MCF 10A (cell line): ENCODE results near the gene SNAP47. TPM values are rescaled to one million over a fixed set of nuclear protein-coding genes. Genes with fewer than 3 reads are reported as not detected.

Experiments used
- BruUV-seq: library from RNA; stranded (reverse); fragments of 400-500 nt; replicated peaks from 2 replicates; lab custom pipeline; 2021; lab: Mats Ljungman, UMichigan
- CTCF ChIA-PET: fragments of 300-600 bp; sonication (Branson Sonifier 250); formaldehyde crosslinking; extraction: SDS; loops from one replicate; lab custom pipeline; 2021; ENCODE audit warnings: antibody characterized with exemption, inconsistent platforms; lab: Yijun Ruan, JAX
- POLR2A ChIA-PET: fragments of 300-600, 350-650 bp; sonication (Branson Sonifier 250); formaldehyde crosslinking; extraction: SDS; loops from one replicate; lab custom pipeline; 2020; ENCODE audit warnings: antibody characterized with exemption, inconsistent platforms; lab: Yijun Ruan, JAX
- DNase-seq: peaks from one replicate; pipeline ENCODE4 v3.0.0-alpha.2; 2018; ENCODE audit not compliant: unreplicated experiment
- H3K27ac Mint-ChIP-seq: one replicate; pipeline ENCODE4 v1.8.0; 2022; ENCODE audit warnings: mild to moderate bottlenecking, low read depth, mixed read lengths; ENCODE audit not compliant: unreplicated experiment
- H3K27me3 Mint-ChIP-seq: one replicate; pipeline ENCODE4 v1.8.0; 2022; ENCODE audit warnings: mixed read lengths; ENCODE audit not compliant: insufficient read depth, unreplicated experiment
- H3K36me3 Mint-ChIP-seq: one replicate; pipeline ENCODE4 v1.8.0; 2022; ENCODE audit warnings: mild to moderate bottlenecking, moderate library complexity, mixed read lengths; ENCODE audit not compliant: insufficient read depth, unreplicated experiment
- H3K4me1 Mint-ChIP-seq: one replicate; pipeline ENCODE4 v1.8.0; 2022; ENCODE audit warnings: mixed read lengths; ENCODE audit not compliant: insufficient read depth, unreplicated experiment
- H3K4me3 Mint-ChIP-seq: one replicate; pipeline ENCODE4 v1.8.0; 2022; ENCODE audit warnings: mild to moderate bottlenecking, moderate library complexity, mixed read lengths; ENCODE audit not compliant: unreplicated experiment
- H3K9me3 Mint-ChIP-seq: one replicate; pipeline ENCODE4 v1.8.0; 2022; ENCODE audit warnings: mixed read lengths; ENCODE audit not compliant: unreplicated experiment
- intact Hi-C: fragments of 100-400 bp; cut with micrococcal nuclease; formaldehyde crosslinking; loops from 2 replicates; pipeline ENCODE4 v1.14.1; 2022
- total RNA-seq: library from RNA; stranded (reverse); gene quantifications from 2 replicates; pipeline ENCODE4 v1.2.3, GENCODE V29; 2022
- TF ChIP-seq, protein P1 (sequence below): fragments of 200-600 bp; IDR thresholded peaks from one replicate; pipeline ENCODE4 v1.8.0; 2022; ENCODE audit warnings: antibody characterized with exemption, mild to moderate bottlenecking; ENCODE audit not compliant: unreplicated experiment

The SNAP47 gene
- total RNA-seq, 1 experiment from 2014 or later = 44.0 TPM

DNA sequence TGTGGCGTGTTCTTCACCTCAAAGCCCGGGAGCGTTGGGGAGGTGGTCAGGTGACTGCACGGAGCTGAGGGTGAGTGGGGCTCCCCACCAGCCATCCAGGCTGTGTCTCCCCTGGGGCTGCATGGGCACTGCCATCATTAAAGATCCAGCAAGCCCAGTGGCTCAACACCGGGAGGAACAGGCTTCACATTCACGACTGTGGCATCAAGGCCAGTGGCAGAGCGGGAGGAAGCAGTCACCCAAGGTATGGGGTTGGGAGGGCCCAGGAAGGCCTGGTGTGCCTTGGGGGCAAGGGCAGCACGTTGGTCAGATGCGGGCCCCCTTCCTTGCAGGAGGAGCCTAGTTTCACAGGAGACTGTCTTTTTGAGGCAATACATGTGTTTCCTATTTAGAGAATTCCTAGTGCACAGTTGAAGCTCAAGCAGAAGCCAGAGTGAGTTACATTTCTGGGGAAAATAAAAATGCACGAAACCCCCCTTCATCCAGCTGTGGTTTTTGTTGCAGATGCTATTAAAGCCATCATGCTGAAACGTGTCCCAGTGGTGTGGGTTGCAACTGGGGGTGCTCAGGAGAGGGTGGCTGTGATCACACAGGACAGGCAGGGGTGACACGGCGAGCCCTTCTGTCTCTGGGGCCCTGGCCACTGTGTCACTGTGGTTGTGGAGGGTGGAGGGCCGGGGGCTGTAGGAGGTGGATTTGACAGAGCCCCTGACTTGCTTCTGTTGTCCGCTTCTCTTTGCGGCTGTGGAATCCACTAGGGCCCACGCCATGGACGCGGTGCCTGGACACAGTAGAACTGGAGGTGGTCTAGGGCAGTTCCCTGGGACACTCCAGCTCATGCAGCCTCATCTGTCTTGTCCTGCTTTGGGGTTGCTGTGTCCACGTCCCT, 34.1 kb downstream of the SNAP47 start:
- H3K9me3 Mint-ChIP-seq = no peaks in the 10 kb centered on the region
- ChIA-PET CTCF (interaction anchor here (1.1 kb wide), 1 partner anchor 178 kb away, joined by 3 read pairs; no protein-coding TSS in a partner anchor), POLR2A (no interaction called here)
- no TSS peak for BruUV-seq
- no peak overlapping the region for H3K27ac Mint-ChIP-seq
- intact Hi-C loops = no loop called here
- no peak overlapping the region for H3K4me3 Mint-ChIP-seq
- H3K27me3 Mint-ChIP-seq = no peaks in the 10 kb centered on the region
- no peak for DNase-seq
- H3K36me3 Mint-ChIP-seq = peaks cover 77% of the 10 kb centered on the region
- TF ChIP-seq, protein P1, sequence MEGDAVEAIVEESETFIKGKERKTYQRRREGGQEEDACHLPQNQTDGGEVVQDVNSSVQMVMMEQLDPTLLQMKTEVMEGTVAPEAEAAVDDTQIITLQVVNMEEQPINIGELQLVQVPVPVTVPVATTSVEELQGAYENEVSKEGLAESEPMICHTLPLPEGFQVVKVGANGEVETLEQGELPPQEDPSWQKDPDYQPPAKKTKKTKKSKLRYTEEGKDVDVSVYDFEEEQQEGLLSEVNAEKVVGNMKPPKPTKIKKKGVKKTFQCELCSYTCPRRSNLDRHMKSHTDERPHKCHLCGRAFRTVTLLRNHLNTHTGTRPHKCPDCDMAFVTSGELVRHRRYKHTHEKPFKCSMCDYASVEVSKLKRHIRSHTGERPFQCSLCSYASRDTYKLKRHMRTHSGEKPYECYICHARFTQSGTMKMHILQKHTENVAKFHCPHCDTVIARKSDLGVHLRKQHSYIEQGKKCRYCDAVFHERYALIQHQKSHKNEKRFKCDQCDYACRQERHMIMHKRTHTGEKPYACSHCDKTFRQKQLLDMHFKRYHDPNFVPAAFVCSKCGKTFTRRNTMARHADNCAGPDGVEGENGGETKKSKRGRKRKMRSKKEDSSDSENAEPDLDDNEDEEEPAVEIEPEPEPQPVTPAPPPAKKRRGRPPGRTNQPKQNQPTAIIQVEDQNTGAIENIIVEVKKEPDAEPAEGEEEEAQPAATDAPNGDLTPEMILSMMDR = no peak
- H3K4me1 Mint-ChIP-seq = peaks cover 24% of the 10 kb centered on the region

- Mint-ChIP-seq H3K9me3 (no peaks in the 10 kb centered on the region), H3K27me3 (no peaks in the 10 kb centered on the region), H3K4me1 (peaks cover 21% of the 10 kb centered on the region), H3K4me3 (no peak overlapping the region), H3K36me3 (peaks cover 77% of the 10 kb centered on the region), H3K27ac (no peak overlapping the region)
- TF ChIP-seq, protein P1 = no peak
- no peak for DNase-seq
- no TSS peak for BruUV-seq
- POLR2A ChIA-PET = no interaction called here
- CTCF ChIA-PET = interaction anchor here (0.6 kb wide), 1 partner anchor 440 kb away, joined by 3 read pairs; no protein-coding TSS in a partner anchor
- intact Hi-C loops = no loop called here
Measured at GRCh38 chr1:227769936-227770494, 34.8 kb downstream of the SNAP47 start.

GRCh38 chr1:227770812-227771211, 35.6 kb downstream of the SNAP47 start:
- CTCF ChIA-PET = interaction anchor here (0.6 to 1.0 kb wide), 3 partner anchors 12 to 439 kb away, joined by 3 read pairs; no protein-coding TSS in a partner anchor
- no peak for DNase-seq
- Mint-ChIP-seq H3K9me3 (no peaks in the 10 kb centered on the region), H3K36me3 (peaks cover 72% of the 10 kb centered on the region), H3K27ac (no peak overlapping the region), H3K27me3 (no peaks in the 10 kb centered on the region), H3K4me1 (peaks cover 17% of the 10 kb centered on the region), H3K4me3 (no peak overlapping the region)
- BruUV-seq = no TSS peak
- intact Hi-C loops = no loop called here
- TF ChIP-seq, protein P1 = no peak
- POLR2A ChIA-PET = no interaction called here

GRCh38 chr1:227771326-227771725, 36.1 kb downstream of the SNAP47 start:
- no peak overlapping the region for H3K4me3 Mint-ChIP-seq
- no peaks in the 10 kb centered on the region for H3K9me3 Mint-ChIP-seq
- no peak overlapping the region for H3K27ac Mint-ChIP-seq
- ChIA-PET CTCF (interaction anchor here (0.6 to 4.3 kb wide), 3 partner anchors 9 to 174 kb away, joined by 3 to 20 read pairs (median 3); no protein-coding TSS in a partner anchor), POLR2A (no interaction called here)
- H3K4me1 Mint-ChIP-seq = peaks cover 12% of the 10 kb centered on the region
- H3K27me3 Mint-ChIP-seq = no peaks in the 10 kb centered on the region
- BruUV-seq = no TSS peak
- no peak for DNase-seq
- peaks cover 67% of the 10 kb centered on the region for H3K36me3 Mint-ChIP-seq
- intact Hi-C loops = no loop called here
- TF ChIP-seq, protein P1 = no peak
